NCI-H146 (cell line): ENCODE results near the gene CETP.
"Not testable (repeated sequence)": the region's sequence is repeated elsewhere in the genome, so short reads cannot be mapped to it uniquely, and the experiment has no call there.

Experiments
- DNase-seq: peaks from one replicate; lab custom pipeline; 2025; lab: John Stamatoyannopoulos, UW

Gene CETP

GRCh38 chr16:56960681-56961281 is 969 bp upstream of the CETP start:
- DNase-seq = no peak

GRCh38 chr16:56961386-56961785 is 364 bp upstream of the CETP start:
- no peak for DNase-seq

GRCh38 chr16:56964243-56965148 is 2.7 kb downstream of the CETP start:
- DNase-seq = peak; percentile 57

- DNase-seq = no peak
These were observed 3.7 kb downstream of the CETP start for GRCh38 chr16:56965149-56966092.

GRCh38 chr16:56966093-56966475 is 4.3 kb downstream of the CETP start:
- no peak for DNase-seq

- DNase-seq = no peak
These were observed 6.0 kb downstream of the CETP start for GRCh38 chr16:56967733-56968132.

GRCh38 chr16:56969769-56970168 is 8.0 kb downstream of the CETP start:
- no peak for DNase-seq

- no peak for DNase-seq
These were observed 9.4 kb downstream of the CETP start for GRCh38 chr16:56970934-56971767.

GRCh38 chr16:56971768-56972043 is 10.0 kb downstream of the CETP start:
- no peak for DNase-seq

GRCh38 chr16:56972403-56973293 is 10.9 kb downstream of the CETP start:
- DNase-seq = no peak

GRCh38 chr16:56973294-56973689 is 11.5 kb downstream of the CETP start:
- no peak for DNase-seq

GRCh38 chr16:56973899-56974298 is 12.1 kb downstream of the CETP start:
- DNase-seq = not testable (repeated sequence)

GRCh38 chr16:56974549-56975300 is 13.0 kb downstream of the CETP start:
- no peak for DNase-seq

- DNase-seq = no peak
These were observed 14.0 kb downstream of the CETP start for GRCh38 chr16:56975714-56976113.

- no peak for DNase-seq
These were observed 15.5 kb downstream of the CETP start for GRCh38 chr16:56977216-56977615.

GRCh38 chr16:56977823-56978430 is 16.2 kb downstream of the CETP start:
- DNase-seq = no peak

GRCh38 chr16:56980201-56980535 is 18.4 kb downstream of the CETP start:
- DNase-seq = no peak

GRCh38 chr16:56980792-56981724 is 19.3 kb downstream of the CETP start:
- DNase-seq = no peak
